T47D (cell line): ENCODE measurements around the gene ENKD1.

Source experiments
- DNase-seq, 2 experiments: peaks; one replicate each; pipeline versions ENCODE4 v3.0.0 to v3.0.0-alpha.2; 2011 to 2012; ENCODE audit warnings: low read depth in 1 of 2, low spot score in 1 of 2
- JUND ChIP-seq: IDR thresholded peaks from 2 replicates; pipeline ENCODE4 v1.6.1; 2012; ENCODE audit warnings: low read depth
- in situ Hi-C: cut with HindIII; loops from 2 replicates; pipeline ENCODE4 v1.10.0; 2016; ENCODE audit warnings: low sequenced_read_pairs, low pct_unique_long_range_greater_than_20kb

ENKD1 gene

GRCh38 chr16:67648088-67648763, 18.3 kb downstream of the ENKD1 start:
- no peak for DNase-seq
- in situ Hi-C loops = no loop called here
- no peak for TF ChIP-seq JUND

- no peak for DNase-seq
- in situ Hi-C loops = no loop called here
These were observed 18.9 kb downstream of the ENKD1 start for GRCh38 chr16:67647681-67648080.

GRCh38 chr16:67647111-67647651, 19.4 kb downstream of the ENKD1 start:
- in situ Hi-C loops = no loop called here
- TF ChIP-seq JUND = no peak
- no peak for DNase-seq

More at GRCh38 chr16:67647681-67648080, 18.9 kb downstream of the ENKD1 start:
- no peak for TF ChIP-seq JUND

GRCh38 chr16:67645397-67646121, 21.0 kb downstream of the ENKD1 start:
- no peak for TF ChIP-seq JUND
- DNase-seq = no peak
- in situ Hi-C loops = no loop called here

- in situ Hi-C loops = no loop called here
- no peak for TF ChIP-seq JUND
These were observed 22.5 kb downstream of the ENKD1 start for GRCh38 chr16:67644038-67644437.

GRCh38 chr16:67641779-67642708, 24.5 kb downstream of the ENKD1 start:
- in situ Hi-C loops = no loop called here
- DNase-seq = peak in 1 of 2 experiments; percentile 35
- no peak for TF ChIP-seq JUND

More at GRCh38 chr16:67644038-67644437, 22.5 kb downstream of the ENKD1 start:
- no peak for DNase-seq

- in situ Hi-C loops = no loop called here
- DNase-seq = no peak
- no peak for TF ChIP-seq JUND
These were observed 28.9 kb downstream of the ENKD1 start for GRCh38 chr16:67637625-67638024.

GRCh38 chr16:67636713-67637112, 29.8 kb downstream of the ENKD1 start:
- in situ Hi-C loops = no loop called here
- no peak for TF ChIP-seq JUND
- no peak for DNase-seq

- DNase-seq = no peak
- in situ Hi-C loops = no loop called here
- no peak for TF ChIP-seq JUND
These were observed 34.0 kb downstream of the ENKD1 start for GRCh38 chr16:67632415-67633172.

GRCh38 chr16:67628216-67628615, 38.3 kb downstream of the ENKD1 start:
- DNase-seq = no peak
- TF ChIP-seq JUND = no peak
- in situ Hi-C loops = no loop called here

GRCh38 chr16:67613808-67614207, 52.7 kb downstream of the ENKD1 start:
- in situ Hi-C loops = no loop called here
- DNase-seq = no peak
- TF ChIP-seq JUND = no peak
